HEK293 (cell line): ENCODE results near the gene ZNF177.
"Not testable (repeated sequence)": the region's sequence is repeated elsewhere in the genome, so short reads cannot be mapped to it uniquely, and the experiment has no call there.

Source experiments
- ATF2 ChIP-seq: fragments of 450-650 bp; formaldehyde crosslinking; IDR thresholded peaks from 2 replicates; pipeline ENCODE4 v1.5.1; 2016; ENCODE audit warnings: missing biosample characterization, missing genetic modification characterization, low read depth
- BCL11A ChIP-seq: fragments of 450-650 bp; formaldehyde crosslinking; IDR thresholded peaks from 2 replicates; pipeline ENCODE4 v1.5.1; 2016; ENCODE audit warnings: low read depth, missing biosample characterization, missing genetic modification characterization
- CTCF ChIP-seq: fragments of 450-650 bp; formaldehyde crosslinking; IDR thresholded peaks from 2 replicates; pipeline ENCODE4 v1.5.1; 2016; ENCODE audit warnings: missing biosample characterization, missing genetic modification characterization
- REST ChIP-seq: fragments of 450-650 bp; formaldehyde crosslinking; IDR thresholded peaks from 2 replicates; pipeline ENCODE4 v1.5.1; 2016; ENCODE audit warnings: missing biosample characterization, missing genetic modification characterization
- ZBTB10 ChIP-seq: fragments of 450-650 bp; formaldehyde crosslinking; IDR thresholded peaks from 2 replicates; pipeline ENCODE4 v1.5.1; 2016; ENCODE audit warnings: missing biosample characterization, missing genetic modification characterization
- ZNF121 ChIP-seq: fragments of 450-650 bp; formaldehyde crosslinking; IDR thresholded peaks from 2 replicates; pipeline ENCODE4 v1.5.1; 2016; ENCODE audit warnings: missing biosample characterization, missing genetic modification characterization
- ZNF157 ChIP-seq: fragments of 450-650 bp; formaldehyde crosslinking; IDR thresholded peaks from 2 replicates; pipeline ENCODE4 v1.5.1; 2016; ENCODE audit warnings: missing biosample characterization, missing genetic modification characterization
- ZNF274 ChIP-seq, 2 experiments: fragments of 200-500 bp in 1 of 2; fragments of 450-650 bp in 1 of 2; sonication (Bioruptor generic) in 1 of 2; formaldehyde crosslinking in 1 of 2; IDR thresholded peaks; 2 replicates each; pipeline versions ENCODE4 v1.5.1 to v1.6.1; 2014 to 2016; ENCODE audit warnings: borderline replicate concordance in 1 of 2, inconsistent platforms in 1 of 2, low read length in 1 of 2, missing biosample characterization in 1 of 2, missing genetic modification characterization in 1 of 2
- ZNF549 ChIP-seq: fragments of 450-650 bp; IDR thresholded peaks from 2 replicates; pipeline ENCODE4 v1.5.1; 2018; ENCODE audit warnings: missing biosample characterization, missing genetic modification characterization, mild to moderate bottlenecking, inconsistent platforms, moderate library complexity
- ZNF670 ChIP-seq: fragments of 450-650 bp; formaldehyde crosslinking; IDR thresholded peaks from 2 replicates; pipeline ENCODE4 v1.5.1; 2016; ENCODE audit warnings: missing biosample characterization, missing genetic modification characterization, low read depth
- ZNF701 ChIP-seq: fragments of 450-650 bp; formaldehyde crosslinking; IDR thresholded peaks from 2 replicates; pipeline ENCODE4 v1.5.1; 2016; ENCODE audit warnings: missing biosample characterization, missing genetic modification characterization
- ZNF747 ChIP-seq: fragments of 450-650 bp; formaldehyde crosslinking; IDR thresholded peaks from 2 replicates; pipeline ENCODE4 v1.5.1; 2016; ENCODE audit warnings: missing biosample characterization, missing genetic modification characterization

GRCh38 chr19:9321756-9322155, 41.1 kb upstream of the ZNF177 start:
- not testable (repeated sequence) for TF ChIP-seq CTCF (tag by site-specific recombination); ZNF121; ZNF157; ZNF670 (tag by site-specific recombination); ZNF747 (tag by site-specific recombination); ZNF274 (IDR thresholded peaks at IDR 0.05; ENCODE audit: low read length); ZNF274 (tag by site-specific recombination; IDR thresholded peaks at IDR 0.05; ENCODE audit: borderline replicate concordance); REST (tag by site-specific recombination); ZNF549; ZNF701 (tag by site-specific recombination); ATF2 (tag by site-specific recombination); BCL11A (tag by site-specific recombination); ZBTB10 (tag by site-specific recombination)
